Measurements from ENCODE around the gene EIF3A.
A peak's percentile ranks its signal among the peaks of the same experiment; 100 is the strongest.
"Not testable (repeated sequence)": the region's sequence is repeated elsewhere in the genome, so short reads cannot be mapped to it uniquely, and the experiment has no call there.

The EIF3A gene

DNA sequence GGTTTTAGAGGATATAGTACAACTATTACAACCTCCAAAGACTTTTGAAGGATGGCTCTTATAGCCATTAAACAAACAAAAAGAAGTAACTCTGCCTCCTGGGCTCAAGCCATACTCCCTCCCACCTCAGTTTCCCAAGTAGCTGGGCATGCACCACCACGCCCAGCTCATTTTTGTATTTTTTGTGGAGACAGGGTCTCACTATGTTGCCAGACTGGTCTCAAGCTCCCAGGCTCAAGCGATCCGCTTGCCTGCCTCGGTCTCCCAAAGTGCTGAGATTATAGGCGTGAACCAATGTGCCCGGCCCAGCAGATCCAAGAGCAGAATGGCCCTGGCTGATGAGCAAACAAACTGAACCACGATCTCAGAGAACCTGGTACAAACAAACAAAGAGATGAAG is 35.1 kb downstream of the EIF3A start:
- Histone ChIP-seq H3K36me3 (ENCODE audit: control insufficient read depth, insufficient read depth, low read length) (peaks cover 99% of the 10 kb centered on the region), H3K4me3 (ENCODE audit: extremely low read depth, insufficient read depth, low read length, poor library complexity, severe bottlenecking) (no peak overlapping the region)
- 96 to 98% methylated on average over 6 of the region's 7 CpGs for WGBS, 2 experiments (ENCODE audit: insufficient coverage in 2 of 2)

DNA sequence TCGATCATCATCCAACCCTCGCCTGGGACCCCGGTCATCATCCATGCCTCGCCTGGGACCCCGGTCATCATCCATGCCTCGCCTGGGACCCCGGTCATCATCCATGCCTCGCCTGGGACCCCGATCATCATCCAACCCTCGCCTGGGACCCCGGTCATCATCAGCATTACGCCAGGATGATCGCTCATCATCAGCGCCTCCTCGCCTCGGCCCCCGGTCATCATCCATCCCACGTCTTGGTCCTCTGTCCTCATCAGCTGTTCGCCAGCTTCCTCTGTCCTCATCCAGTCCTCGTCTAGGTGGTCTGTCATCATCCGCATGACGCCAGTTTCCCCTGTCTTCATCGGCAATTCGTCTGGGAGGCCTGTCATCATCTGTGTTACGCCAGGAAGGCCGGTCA is 38.4 kb downstream of the EIF3A start:
- Histone ChIP-seq H3K4me3 (ENCODE audit: extremely low read depth, insufficient read depth, low read length, poor library complexity, severe bottlenecking) (no peak overlapping the region), H3K9me3 (ENCODE audit: control insufficient read depth, low read length) (no peaks in the 10 kb centered on the region), H3K27ac (ENCODE audit: low read depth, low read length, severe bottlenecking) (no peak overlapping the region), H3K4me1 (ENCODE audit: control insufficient read depth, insufficient read depth, low read length, poor library complexity, severe bottlenecking) (no peaks in the 10 kb centered on the region), H3K36me3 (ENCODE audit: control insufficient read depth, insufficient read depth, low read length) (peaks cover 99% of the 10 kb centered on the region)
- WGBS, 2 experiments (ENCODE audit: insufficient coverage in 2 of 2), result 96 to 97% methylated on average over 26 of the region's 26 CpGs

More for the DNA sequence above, 35.1 kb downstream of the EIF3A start:
- no peaks in the 10 kb centered on the region for H3K9me3 ChIP-seq (ENCODE audit: control insufficient read depth, low read length)
- H3K27ac ChIP-seq (ENCODE audit: low read depth, low read length, severe bottlenecking), result no peak overlapping the region
- no peaks in the 10 kb centered on the region for H3K4me1 ChIP-seq (ENCODE audit: control insufficient read depth, insufficient read depth, low read length, poor library complexity, severe bottlenecking)

DNA sequence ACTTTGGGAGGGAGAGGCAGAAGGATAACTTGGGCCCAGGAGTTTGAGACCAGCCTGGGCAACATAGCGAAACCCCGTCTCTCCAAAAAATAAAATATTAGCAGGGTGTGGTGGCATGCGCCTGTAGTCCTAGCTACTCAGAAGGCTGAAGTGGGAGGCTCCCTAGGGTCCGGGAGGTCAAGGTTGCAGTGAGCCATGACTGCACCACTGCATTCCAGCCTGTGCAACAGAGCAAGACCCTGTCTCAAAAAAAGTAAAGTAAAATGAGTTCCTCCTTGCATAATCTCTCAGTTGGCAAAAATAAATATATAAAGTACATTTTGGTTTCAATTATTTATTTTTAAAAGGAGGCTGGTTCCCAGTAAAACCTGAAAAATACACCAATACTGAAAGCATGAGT is 39.3 kb downstream of the EIF3A start:
- Histone ChIP-seq H3K36me3 (ENCODE audit: control insufficient read depth, insufficient read depth, low read length) (peaks cover 97% of the 10 kb centered on the region), H3K4me1 (ENCODE audit: control insufficient read depth, insufficient read depth, low read length, poor library complexity, severe bottlenecking) (no peaks in the 10 kb centered on the region), H3K27ac (ENCODE audit: low read depth, low read length, severe bottlenecking) (no peak overlapping the region), H3K9me3 (ENCODE audit: control insufficient read depth, low read length) (no peaks in the 10 kb centered on the region), H3K4me3 (ENCODE audit: extremely low read depth, insufficient read depth, low read length, poor library complexity, severe bottlenecking) (no peak overlapping the region)
- 79 to 92% methylated on average over 2 to 3 of the region's 4 CpGs for WGBS, 2 experiments (ENCODE audit: insufficient coverage in 2 of 2)

DNA sequence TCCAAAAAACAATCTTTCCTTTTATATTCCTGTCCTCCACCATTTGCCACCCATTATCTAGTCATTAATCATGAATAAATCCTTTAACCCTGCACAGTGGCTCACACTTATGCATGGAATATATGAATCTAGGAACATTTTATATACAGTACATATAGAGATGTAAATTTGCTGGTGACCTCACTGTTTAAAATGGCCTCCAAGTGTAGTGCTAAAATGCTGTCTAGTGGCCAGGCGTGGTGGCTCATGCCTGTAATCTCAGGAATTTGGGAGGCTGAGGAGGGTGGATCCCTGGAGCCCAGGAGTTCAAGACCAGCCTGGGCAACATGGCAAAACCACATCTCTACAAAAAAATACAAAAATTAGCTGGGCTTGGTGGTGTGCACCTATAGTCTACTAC is 41.5 kb downstream of the EIF3A start:
- Histone ChIP-seq H3K27ac (ENCODE audit: low read depth, low read length, severe bottlenecking) (no peak overlapping the region), H3K36me3 (ENCODE audit: control insufficient read depth, insufficient read depth, low read length) (peaks cover 88% of the 10 kb centered on the region)
- WGBS, 2 experiments (ENCODE audit: insufficient coverage in 2 of 2), result 83% methylated on average over 1 of the region's 1 CpG; no CpG with 5 or more reads in 1 of the 2 experiments

DNA sequence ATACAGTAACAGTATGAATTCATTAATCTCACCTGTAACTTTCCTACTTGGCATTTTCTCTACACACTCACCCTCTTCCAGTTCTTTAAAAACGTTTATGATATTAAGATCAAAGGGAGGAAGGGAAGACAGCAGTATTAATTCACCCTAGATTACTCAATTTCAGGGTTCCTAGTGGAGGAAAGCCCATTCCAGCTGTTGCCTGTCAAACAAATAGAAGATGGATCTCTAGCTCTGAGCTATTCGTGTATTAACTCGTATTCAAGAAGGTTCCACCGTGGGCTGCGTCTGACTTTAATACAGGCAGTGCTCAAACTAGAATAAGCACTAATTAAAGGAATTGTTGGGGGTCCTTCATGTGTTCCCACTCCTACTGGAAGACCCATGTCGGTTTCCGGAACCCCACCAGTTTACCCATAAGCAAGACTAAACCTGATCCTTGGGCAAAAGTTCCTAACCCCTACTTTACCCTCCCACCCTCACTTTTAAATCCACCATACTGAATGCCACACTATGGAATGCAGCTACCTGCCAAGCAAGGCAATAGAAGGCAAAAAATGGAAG is 49.0 kb downstream of the EIF3A start:
- peak overlapping the region; percentile 49 for H3K4me3 ChIP-seq (ENCODE audit: extremely low read depth, insufficient read depth, low read length, poor library complexity, severe bottlenecking)
- WGBS, 2 experiments (ENCODE audit: insufficient coverage in 2 of 2), result 53 to 90% methylated on average over 2 to 5 of the region's 7 CpGs
- peaks cover 2% of the 10 kb centered on the region for H3K4me1 ChIP-seq (ENCODE audit: control insufficient read depth, insufficient read depth, low read length, poor library complexity, severe bottlenecking)
- peaks cover 33% of the 10 kb centered on the region for H3K36me3 ChIP-seq (ENCODE audit: control insufficient read depth, insufficient read depth, low read length)
- H3K9me3 ChIP-seq (ENCODE audit: control insufficient read depth, low read length), result no peaks in the 10 kb centered on the region
- no peak overlapping the region for H3K27ac ChIP-seq (ENCODE audit: low read depth, low read length, severe bottlenecking)

More for the DNA sequence above, 41.5 kb downstream of the EIF3A start:
- H3K4me1 ChIP-seq (ENCODE audit: control insufficient read depth, insufficient read depth, low read length, poor library complexity, severe bottlenecking), result no peaks in the 10 kb centered on the region
- H3K9me3 ChIP-seq (ENCODE audit: control insufficient read depth, low read length), result no peaks in the 10 kb centered on the region
- no peak overlapping the region for H3K4me3 ChIP-seq (ENCODE audit: extremely low read depth, insufficient read depth, low read length, poor library complexity, severe bottlenecking)

DNA sequence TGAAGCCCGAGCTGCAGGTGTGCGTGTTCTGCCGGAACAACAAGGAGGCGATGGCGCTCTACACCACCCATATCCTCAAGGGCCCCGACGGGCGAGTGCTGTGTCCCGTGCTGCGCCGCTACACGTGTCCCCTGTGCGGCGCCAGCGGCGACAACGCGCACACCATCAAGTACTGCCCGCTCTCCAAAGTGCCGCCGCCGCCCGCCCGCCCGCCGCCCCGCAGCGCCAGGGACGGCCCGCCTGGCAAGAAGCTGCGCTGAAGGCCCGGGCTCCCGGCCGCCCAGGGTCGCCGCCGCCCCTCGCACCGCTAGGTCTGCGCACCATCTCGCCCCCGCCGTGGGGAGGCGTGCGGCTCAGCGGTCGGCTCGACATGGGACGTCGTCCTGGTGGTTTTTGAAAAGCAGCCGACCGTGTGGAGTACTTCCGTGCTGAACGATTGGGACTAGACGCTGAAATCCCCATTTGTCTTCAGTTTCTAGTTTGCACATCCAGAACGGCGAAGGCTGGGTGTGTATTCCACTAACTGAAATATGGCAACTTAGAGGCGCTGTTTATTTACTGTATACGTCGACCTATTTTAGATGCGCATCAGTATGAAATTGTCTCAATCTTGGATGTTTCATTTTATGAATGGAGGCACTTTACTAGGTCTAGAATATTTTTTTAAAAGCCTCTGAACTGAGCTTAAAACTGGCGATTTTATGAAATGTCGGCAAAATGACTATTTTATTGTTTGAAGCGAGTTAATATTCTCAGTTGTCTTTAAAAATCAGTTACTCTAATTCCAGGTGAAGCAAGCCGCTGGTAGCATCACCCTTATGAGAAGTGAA is 50.0 kb downstream of the EIF3A start:
- H3K4me1 ChIP-seq (ENCODE audit: control insufficient read depth, insufficient read depth, low read length, poor library complexity, severe bottlenecking), result peaks cover 9% of the 10 kb centered on the region
- peaks cover 25% of the 10 kb centered on the region for H3K36me3 ChIP-seq (ENCODE audit: control insufficient read depth, insufficient read depth, low read length)
- no peak overlapping the region for H3K27ac ChIP-seq (ENCODE audit: low read depth, low read length, severe bottlenecking)
- peak overlapping the region; percentile 49 for H3K4me3 ChIP-seq (ENCODE audit: extremely low read depth, insufficient read depth, low read length, poor library complexity, severe bottlenecking)
- no peaks in the 10 kb centered on the region for H3K9me3 ChIP-seq (ENCODE audit: control insufficient read depth, low read length)
- WGBS, 2 experiments (ENCODE audit: insufficient coverage in 2 of 2), result 7 to 14% methylated on average over 34 to 64 of the region's 65 CpGs

DNA sequence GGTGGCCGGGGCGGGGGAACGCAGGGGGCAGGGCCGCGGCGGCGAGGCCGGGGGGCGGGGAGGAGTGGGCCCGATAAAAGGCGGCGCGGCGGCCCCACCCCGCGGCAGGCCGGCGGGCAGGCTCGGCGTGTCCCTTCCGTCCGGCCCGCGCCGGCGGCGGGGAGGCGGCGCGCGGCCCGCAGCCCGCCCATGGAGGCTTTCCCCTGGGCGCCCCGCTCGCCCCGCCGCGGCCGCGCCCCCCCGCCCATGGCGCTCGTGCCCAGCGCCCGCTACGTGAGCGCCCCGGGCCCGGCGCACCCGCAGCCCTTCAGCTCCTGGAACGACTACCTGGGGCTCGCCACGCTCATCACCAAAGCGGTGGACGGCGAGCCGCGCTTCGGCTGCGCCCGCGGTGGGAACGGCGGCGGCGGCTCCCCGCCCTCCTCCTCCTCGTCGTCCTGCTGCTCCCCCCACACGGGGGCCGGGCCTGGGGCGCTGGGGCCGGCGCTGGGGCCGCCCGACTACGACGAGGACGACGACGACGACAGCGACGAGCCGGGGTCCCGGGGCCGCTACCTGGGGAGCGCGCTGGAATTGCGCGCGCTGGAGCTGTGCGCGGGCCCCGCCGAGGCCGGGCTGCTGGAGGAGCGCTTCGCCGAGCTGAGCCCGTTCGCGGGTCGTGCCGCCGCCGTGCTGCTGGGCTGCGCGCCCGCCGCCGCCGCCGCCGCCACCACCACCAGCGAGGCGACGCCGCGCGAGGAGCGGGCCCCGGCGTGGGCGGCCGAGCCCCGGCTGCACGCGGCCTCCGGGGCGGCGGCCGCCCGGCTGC is 50.8 kb downstream of the EIF3A start, which contains the start of gene NANOS1:
Gene NANOS1 (plus strand): TSS at position 102 of the 808 bp plus-strand sequence. CDS start 88 bp downstream, at position 190.
- H3K36me3 ChIP-seq (ENCODE audit: control insufficient read depth, insufficient read depth, low read length), result peaks cover 25% of the 10 kb centered on the region
- H3K4me1 ChIP-seq (ENCODE audit: control insufficient read depth, insufficient read depth, low read length, poor library complexity, severe bottlenecking), result peaks cover 17% of the 10 kb centered on the region
- H3K27ac ChIP-seq (ENCODE audit: low read depth, low read length, severe bottlenecking), result peak within 1 kb of the TSS; percentile 29
- no peaks in the 10 kb centered on the region for H3K9me3 ChIP-seq (ENCODE audit: control insufficient read depth, low read length)
- H3K4me3 ChIP-seq (ENCODE audit: extremely low read depth, insufficient read depth, low read length, poor library complexity, severe bottlenecking), result peak within 1 kb of the TSS; percentile 49
- 0 to 1% methylated on average over 83 to 90 of the region's 136 CpGs for WGBS, 2 experiments (ENCODE audit: insufficient coverage in 2 of 2)

DNA sequence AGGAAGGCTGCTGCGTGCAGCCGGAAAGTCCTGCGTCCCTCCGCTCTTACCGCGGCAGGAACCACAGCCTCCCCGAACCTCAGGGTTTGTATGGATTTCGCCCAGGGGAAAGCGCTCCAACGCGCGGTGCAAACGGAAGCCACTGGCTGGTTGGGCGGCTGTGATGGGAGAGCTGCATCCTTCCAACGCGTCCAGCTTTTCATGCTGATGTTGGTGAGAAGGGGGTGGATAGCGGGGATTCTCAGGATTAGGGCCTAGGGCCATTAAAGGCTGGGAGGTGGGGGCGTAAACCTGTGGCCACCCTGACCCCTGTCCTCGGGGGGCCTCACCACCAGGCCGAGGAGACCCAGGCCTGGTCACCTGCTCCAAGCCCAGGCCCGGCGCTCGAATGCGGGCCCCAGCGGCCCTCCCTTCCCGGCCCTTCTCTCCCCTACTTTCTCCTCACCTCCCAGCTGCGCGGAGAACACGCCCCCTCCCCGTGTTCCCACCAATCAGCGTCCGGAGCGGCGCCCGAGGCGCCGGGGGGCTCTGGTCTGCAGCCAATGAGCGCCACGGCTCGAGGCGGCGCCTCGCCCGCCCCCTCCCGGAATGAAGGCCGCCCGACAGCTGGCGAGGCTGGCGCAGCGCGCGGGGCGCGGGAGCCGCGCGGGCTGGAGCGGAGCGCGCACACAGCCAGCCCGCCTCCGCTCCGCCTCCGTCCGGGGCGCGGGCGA is 51.6 kb downstream of the EIF3A start:
- 10 to 19% methylated on average over 20 to 47 of the region's 68 CpGs for WGBS, 2 experiments (ENCODE audit: insufficient coverage in 2 of 2)

DNA sequence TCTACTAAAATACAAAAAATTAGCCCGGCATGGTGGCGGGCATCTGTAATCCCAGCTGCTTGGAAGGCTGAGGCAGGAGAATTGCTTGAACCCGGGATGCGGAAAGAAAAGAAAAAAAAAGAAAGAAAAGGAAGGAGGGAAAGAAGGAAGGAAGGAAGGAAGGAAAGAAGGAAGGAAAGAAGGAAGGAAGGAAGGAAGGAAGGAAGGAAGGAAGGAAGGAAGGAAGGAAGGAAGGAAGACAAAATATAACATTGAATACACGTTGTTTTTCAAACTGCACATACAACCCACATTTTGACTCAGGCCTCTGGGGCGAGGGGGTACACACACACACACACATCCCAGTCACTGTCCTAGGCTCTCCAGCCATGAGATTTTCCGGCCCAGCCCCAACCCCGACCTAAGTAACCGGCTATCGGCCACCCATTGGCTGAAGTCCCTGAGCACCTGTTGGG is 52.1 kb downstream of the EIF3A start:
- peak overlapping the region; percentile 9 for H3K4me3 ChIP-seq (ENCODE audit: extremely low read depth, insufficient read depth, low read length, poor library complexity, severe bottlenecking)
- not testable (repeated sequence) for H3K27ac ChIP-seq (ENCODE audit: low read depth, low read length, severe bottlenecking); H3K9me3 ChIP-seq (ENCODE audit: control insufficient read depth, low read length)
- WGBS, 2 experiments (ENCODE audit: insufficient coverage in 2 of 2), result 40 to 61% methylated on average over 5 to 7 of the region's 10 CpGs
- H3K4me1 ChIP-seq (ENCODE audit: control insufficient read depth, insufficient read depth, low read length, poor library complexity, severe bottlenecking), result peaks cover 27% of the 10 kb centered on the region
- H3K36me3 ChIP-seq (ENCODE audit: control insufficient read depth, insufficient read depth, low read length), result peaks cover 14% of the 10 kb centered on the region

More for the DNA sequence above, 51.6 kb downstream of the EIF3A start:
- peaks cover 22% of the 10 kb centered on the region for H3K4me1 ChIP-seq (ENCODE audit: control insufficient read depth, insufficient read depth, low read length, poor library complexity, severe bottlenecking)
- H3K36me3 ChIP-seq (ENCODE audit: control insufficient read depth, insufficient read depth, low read length), result peaks cover 18% of the 10 kb centered on the region
- no peaks in the 10 kb centered on the region for H3K9me3 ChIP-seq (ENCODE audit: control insufficient read depth, low read length)
- H3K27ac ChIP-seq (ENCODE audit: low read depth, low read length, severe bottlenecking), result no peak overlapping the region
- H3K4me3 ChIP-seq (ENCODE audit: extremely low read depth, insufficient read depth, low read length, poor library complexity, severe bottlenecking), result peak overlapping the region; percentile 9

Data from mesodermal cell (in vitro differentiated cells).